ENCODE data around the gene LRP2.

DNA sequence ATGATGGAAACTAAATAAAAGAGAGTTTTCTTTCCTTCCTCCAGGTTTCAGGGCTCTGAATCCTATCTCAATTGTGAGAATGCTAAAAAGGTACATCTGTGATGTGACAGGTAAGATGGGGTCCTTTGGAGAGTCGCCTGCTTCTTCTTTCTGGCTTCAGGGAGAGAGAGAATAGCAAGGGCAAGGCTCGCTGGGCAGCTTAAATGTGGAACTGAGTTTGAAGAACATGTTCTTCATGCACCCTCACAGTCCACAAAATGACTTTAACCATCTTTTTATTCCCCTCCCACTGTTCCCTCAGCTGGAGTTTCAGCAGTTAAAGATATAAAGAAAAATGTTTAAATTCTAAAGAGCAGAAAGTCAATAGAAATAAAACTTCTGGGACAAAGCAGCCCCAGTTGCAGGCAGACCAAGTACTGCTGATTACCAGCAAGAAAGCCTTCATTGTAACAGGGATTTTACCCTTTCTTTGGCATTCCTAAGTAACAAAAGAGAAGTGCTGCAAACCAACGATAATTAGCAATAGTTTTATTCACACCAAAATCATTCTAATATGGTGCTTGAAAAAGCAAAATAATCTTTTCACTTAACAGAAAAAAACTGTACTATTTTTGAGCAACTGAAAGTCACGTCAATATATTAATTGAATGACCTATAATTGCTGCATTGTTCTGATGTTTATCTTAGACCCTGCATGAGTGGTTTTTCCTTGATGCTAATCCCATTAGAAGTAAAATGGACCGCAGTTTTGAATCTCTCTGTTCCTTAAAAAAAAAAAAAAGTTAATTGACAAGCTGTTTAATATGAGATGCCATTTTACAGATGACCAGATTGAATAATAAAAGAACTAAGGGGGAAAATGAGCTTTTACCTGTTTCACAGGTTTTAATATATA, 61.5 kb downstream of the LRP2 start:
- TF ChIP-seq CTCF (IDR thresholded peaks at IDR 0.05) = no peak
- TF ChIP-seq ZFX (IDR thresholded peaks at IDR 0.05; ENCODE audit: borderline replicate concordance) = no peak

All from 22Rv1 (cell line).